GM18909 (cell line): ENCODE measurements around the gene CDCA7.
"Not testable (repeated sequence)": the region's sequence is repeated elsewhere in the genome, so short reads cannot be mapped to it uniquely, and the experiment has no call there.

Experiments used
- ATAC-seq: cut with Tn5 transposase; IDR thresholded peaks from one replicate; pipeline ENCODE4 v1.9.1; 2021; ENCODE audit warnings: mild to moderate bottlenecking; ENCODE audit not compliant: unreplicated experiment, poor library complexity

The CDCA7 gene

DNA sequence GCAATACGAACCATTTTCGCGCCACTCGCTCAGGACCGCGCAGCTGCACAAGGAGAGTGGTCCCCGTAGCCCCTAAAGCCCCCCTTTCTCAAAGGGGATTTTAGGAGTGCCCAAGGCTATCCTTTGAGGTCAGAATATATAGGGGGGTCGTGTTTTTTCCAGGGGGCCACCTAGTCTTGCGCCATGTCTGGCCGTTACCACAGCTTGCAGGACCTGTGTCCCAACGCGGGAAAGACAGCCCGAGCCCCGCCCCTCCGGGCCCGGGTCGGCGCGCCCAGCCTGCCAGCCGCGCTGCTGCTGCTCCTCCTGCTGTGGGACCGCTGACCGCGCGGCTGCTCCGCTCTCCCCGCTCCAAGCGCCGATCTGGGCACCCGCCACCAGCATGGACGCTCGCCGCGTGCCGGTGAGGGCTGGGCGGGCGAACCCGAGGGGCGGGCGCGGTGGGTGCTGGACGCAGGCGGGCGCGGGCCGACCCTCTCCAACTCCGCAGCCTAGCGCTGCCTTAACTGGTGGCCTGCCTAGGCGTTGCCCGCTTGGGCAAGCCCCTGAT is at the start of gene CDCA7:
Gene CDCA7 (plus strand): TSS at position 291 of the 550 bp plus-strand sequence. CDS start 92 bp downstream, at position 383.
- ATAC-seq = peak; percentile 61

DNA sequence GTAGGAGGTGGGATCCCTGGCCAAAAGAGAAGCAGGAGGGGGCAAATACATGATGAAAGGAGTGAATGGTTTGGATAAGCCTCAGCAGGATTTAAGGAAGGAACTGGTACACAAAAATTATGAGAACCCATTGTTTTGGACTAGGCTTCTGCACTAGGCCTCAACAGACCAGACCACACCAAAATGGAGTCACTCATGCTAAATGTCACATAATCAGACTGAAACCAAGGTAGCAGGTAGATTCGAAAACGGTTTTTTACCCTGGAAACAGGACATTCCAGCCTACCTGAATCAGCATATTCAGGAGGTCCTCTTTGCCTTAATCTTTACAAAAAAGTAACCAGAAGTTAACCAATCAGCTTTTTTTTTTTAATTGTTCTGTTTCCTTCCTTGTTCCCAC is 49.4 kb upstream of the CDCA7 start:
- ATAC-seq = no peak

DNA sequence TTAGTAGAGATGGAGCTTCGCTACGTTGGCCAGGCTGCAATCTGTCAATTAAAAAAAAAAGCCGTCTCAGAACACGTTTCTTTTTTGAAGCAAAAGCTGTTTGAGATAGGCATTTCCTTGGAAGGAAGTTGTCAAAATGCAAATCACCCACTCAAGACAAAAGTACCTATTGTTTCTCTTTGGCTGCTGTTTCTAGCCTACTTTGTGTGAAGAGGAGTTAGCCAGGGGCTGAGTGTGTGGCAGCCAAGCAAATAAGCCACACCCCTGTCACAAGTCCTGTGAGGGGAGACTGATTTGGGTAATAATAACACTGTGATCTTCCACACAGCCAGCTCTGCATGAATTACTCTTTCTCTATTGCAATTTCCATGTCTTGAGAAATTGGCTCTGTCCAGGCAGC is 47.4 kb upstream of the CDCA7 start:
- no peak for ATAC-seq

GRCh38 chr2:173309370-173309769 is 45.3 kb upstream of the CDCA7 start:
- not testable (repeated sequence) for ATAC-seq

DNA sequence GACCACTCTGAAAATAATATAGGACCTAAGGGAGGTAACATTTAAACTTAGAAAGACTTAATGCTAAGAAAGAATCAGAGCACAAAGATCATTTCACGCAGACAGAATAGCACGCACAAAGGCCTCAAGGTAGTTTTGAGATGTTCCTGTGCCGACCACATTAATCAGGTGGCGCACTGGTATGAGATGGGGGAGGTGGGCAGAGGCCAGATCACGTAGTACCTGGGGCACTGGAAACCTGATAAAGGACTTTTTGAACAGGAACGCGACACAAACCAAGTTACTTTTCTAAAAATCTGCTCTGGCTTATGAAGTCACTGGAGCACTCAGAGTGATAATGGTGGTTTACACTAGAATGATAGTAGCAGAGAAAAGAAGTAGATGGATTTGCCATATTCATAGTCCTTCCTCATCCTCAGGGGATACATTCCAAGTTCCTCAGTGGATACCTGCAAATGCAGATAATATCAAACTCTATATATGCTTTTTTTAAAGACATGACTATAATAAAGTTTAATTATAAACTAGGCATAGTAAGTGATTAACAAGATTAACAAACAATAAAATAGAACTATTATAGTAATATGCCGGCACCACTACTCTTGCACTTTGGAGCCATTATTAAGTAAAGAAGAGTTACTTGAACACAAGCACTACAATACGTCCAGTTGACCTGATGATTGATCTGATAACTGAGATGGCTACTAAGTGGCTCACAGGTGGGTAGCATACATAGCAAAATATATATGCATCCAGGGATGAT is 42.6 kb upstream of the CDCA7 start:
- no peak for ATAC-seq

DNA sequence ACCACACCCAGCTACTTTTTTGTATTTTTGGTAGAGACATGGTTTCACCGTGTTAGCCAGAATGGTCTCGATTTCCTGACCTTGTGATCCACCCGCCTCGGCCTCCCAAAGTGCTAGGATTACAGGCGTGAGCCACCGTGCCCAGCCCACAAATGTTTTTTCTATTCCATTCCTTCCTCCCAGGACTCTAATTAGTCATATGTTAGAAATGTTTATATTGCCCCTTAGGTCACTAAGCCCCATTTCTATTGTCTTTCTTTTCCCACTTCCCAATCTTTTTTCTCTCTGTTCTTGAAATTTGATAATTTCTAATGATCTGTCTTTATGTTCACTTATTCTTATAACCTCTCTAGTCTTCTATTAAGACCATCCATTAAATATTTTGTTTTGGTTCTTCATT is 31.3 kb upstream of the CDCA7 start:
- ATAC-seq = no peak

GRCh38 chr2:173326806-173327205 is 27.9 kb upstream of the CDCA7 start:
- ATAC-seq = no peak

- ATAC-seq = no peak
These were observed 27.3 kb upstream of the CDCA7 start for GRCh38 chr2:173327421-173327820.

GRCh38 chr2:173333003-173333402 is 21.7 kb upstream of the CDCA7 start:
- not testable (repeated sequence) for ATAC-seq

DNA sequence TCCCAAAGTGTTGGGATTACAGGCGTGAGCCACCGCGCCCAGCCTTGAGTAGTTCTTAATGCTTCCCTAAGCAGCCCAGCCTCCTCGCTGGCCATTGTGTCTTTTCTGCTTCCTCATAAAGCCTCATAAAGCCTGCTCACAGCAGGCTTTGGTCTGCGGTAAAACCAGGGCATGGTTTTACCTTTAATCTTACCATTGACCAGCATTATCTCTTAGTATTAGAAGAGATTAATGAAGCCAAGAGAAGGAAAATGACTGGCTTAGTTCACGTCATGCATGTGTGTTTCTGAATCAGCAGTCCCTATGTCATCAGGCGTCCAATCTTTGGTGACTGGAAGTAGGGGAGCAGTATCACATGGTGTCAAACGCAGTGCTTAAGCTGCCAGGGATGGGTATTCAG is 14.9 kb upstream of the CDCA7 start:
- no peak for ATAC-seq

DNA sequence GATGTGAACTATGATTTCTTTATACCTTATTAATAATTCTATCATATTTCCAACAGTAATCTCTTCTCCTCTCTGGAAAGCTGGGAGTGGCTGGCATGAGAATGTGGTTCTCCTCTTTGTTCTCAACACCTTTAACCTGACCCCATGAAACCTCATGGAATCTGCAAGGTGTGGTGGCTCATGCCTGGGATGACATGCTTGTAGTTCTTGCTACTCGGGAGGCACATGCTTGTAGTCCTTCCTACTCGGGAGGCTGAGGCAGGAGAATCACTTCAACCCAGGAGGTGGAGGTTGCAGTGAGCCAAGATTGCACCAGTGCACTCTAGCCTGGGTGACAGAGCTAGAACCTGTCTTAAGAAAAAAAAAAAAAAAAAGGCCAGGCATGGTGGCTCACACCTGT is 10.8 kb upstream of the CDCA7 start:
- ATAC-seq = no peak

DNA sequence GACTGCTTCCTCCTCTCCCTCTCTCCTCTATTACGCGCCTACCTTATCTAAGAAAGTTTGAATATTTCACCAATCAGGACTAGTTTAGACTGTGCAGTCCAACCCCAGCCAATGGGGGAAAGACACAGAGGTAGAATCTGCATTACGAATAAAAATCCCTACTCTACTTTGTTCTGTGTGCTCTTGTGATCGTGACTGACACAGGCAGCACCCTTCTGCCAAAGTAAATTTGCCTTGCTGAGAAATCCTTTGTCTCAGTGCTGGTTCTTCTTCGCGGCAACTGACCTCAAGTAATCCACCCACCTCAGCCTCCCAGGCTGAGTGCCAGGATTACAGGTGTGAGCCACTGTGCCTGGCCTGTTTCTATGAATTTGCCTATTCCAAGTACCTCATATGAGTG is 8.6 kb upstream of the CDCA7 start:
- no peak for ATAC-seq

DNA sequence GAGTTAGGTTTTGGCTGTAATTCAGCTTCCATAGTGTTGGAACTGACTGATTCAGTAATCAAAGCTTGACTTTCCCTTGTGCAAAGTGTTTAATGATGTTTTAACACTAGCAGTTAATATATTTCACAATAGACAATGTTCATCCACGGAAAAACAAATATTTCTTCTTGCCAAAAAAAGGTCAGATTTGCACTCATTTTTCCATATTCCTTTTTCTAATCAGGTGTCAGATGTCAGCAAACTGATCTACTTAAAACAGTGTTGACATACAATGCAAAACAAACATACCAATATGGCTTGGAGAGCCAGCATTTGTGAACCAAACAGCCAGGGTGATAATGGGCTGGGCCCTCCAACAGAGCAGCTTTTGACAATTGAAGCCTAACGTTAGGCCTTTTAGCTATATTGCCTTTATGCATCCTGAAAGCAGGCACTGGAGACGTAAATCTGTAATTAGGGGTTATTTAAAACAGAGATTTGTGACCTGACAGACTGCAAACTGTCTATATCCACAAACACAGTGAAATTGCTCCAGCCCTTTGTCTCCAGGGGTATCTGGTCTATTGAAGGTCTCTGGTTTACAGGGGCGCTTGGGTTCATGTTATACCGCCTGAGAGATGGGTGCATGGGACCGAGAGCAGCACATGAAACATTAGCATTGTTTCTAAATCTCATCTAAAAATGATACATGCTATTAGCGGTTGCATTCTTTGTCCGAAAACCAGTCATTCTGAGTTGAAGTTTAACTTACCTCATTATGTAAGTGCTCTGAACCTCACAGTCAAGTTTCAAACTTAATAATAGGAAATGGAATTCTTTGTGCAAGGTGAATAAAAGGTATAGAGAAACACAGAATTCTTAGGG is 7.1 kb upstream of the CDCA7 start:
- ATAC-seq = no peak

GRCh38 chr2:173349287-173349686 is 5.4 kb upstream of the CDCA7 start:
- ATAC-seq = no peak

DNA sequence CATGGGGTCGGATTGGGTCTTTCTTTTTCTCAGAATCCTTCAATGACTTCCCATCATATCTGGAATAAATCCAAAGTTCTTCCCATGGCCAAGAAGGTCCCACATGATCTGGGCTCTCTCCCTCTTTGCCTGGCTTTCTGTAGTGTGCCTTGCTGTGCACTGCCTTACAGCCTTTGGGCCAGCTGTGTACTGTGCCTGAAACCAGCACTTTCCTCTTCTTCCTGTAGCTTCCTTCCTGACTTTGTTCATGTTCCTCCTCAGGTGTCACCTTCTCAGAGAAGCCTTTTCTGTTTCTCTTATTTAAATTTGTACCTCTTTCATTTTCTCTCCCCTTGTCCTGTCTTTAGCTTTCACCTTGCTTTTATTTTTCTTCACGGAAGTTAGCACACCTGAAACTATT is 4.3 kb upstream of the CDCA7 start:
- no peak for ATAC-seq

DNA sequence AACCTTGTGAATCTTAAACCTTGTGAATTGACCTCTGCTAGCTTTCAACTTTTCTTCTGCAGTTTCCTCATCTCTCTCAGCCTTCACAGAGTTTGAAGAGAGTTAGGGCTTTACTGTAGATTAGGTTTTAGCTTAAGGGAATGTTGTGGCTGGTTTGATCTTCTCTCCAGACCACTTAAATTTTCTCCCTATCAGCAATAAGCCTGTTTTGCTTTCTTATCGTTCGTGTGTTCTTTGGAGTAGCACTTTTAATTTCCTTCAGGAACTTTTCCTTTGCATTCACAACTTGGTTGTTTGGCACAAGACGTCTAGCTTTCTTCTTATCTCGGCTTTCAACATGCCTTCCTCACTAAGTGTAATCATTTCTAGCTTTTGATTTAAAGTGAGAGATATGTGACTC is 2.8 kb upstream of the CDCA7 start:
- ATAC-seq = no peak

- ATAC-seq = no peak
These were observed 1.1 kb upstream of the CDCA7 start for GRCh38 chr2:173353556-173353955.

DNA sequence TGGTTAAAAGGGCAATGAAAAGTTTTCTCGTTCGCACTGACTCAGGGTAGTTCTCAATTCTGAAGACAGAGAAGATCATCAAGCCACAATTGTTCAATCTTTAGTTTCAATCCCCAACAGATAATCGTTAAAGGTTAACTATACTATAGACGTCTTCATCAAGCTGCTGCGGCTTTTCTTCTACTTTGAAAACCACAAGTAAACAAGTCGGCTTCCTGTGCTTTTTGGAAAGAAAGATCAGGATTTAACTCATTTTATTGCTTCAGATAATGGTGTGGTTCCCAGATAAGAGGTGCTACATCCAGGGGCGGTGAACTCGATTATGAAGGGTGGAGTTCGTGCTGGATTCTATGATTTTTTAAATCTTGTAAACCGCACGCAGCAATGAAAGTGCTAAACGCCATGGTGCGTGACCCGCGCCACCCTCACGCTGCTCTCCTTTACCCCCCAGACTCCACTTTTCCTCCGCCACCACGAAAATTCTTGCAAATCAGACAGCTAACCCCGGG is 545 bp upstream of the CDCA7 start:
- peak; percentile 59 for ATAC-seq

- ATAC-seq = peak; percentile 30
These were observed 627 bp downstream of the CDCA7 start for GRCh38 chr2:173355132-173355865.

- ATAC-seq = no peak
These were observed 1.3 kb downstream of the CDCA7 start for GRCh38 chr2:173355866-173356508.
